H1 (cell line): ENCODE results near the gene CDC42BPB.

ENCODE experiments used
- CTCF ChIP-seq, 3 experiments: IDR thresholded peaks; 1 replicate in 2 of 3; 2 replicates in 1 of 3; pipeline versions ENCODE4 v1.5.1 to v1.6.1; 2011; ENCODE audit warnings: low read length in 3 of 3, mild to moderate bottlenecking in 3 of 3, inconsistent platforms in 2 of 3, low read depth in 1 of 3, moderate library complexity in 1 of 3; ENCODE audit not compliant: insufficient read depth in 1 of 3; ENCODE audit errors: control extremely low read depth in 1 of 3
- GABPA ChIP-seq: IDR thresholded peaks from 2 replicates; pipeline ENCODE4 v1.6.1; 2011; ENCODE audit warnings: mild to moderate bottlenecking, low read length, moderate library complexity, borderline replicate concordance; ENCODE audit not compliant: insufficient read depth

- TF ChIP-seq CTCF (IDR thresholded peaks at IDR 0.05; ENCODE audit: control extremely low read depth in 1 of 3, insufficient read depth in 1 of 3, low read depth in 1 of 3, low read length in 3 of 3) (no peak), GABPA (no peak)
Observed at GRCh38 chr14:102951034-102951433, 106.3 kb downstream of the CDC42BPB start.
